ENCODE results near the gene SLC2A9.

- no peak for TF ChIP-seq CTCF (IDR thresholded peaks at IDR 0.05)
- no peak for TF ChIP-seq POLR2A (IDR thresholded peaks at IDR 0.05)
Measured at GRCh38 chr4:9953089-9953488, 68.2 kb downstream of the SLC2A9 start.
